B cell (primary cell): ENCODE data around the gene PDGFRA. TPM values are rescaled to one million over a fixed set of nuclear protein-coding genes. Genes with fewer than 3 reads are reported as not detected.
"Not testable (repeated sequence)": the region's sequence is repeated elsewhere in the genome, so short reads cannot be mapped to it uniquely, and the experiment has no call there.

Experiments
- ATAC-seq: fragments of 200-7000 bp; cut with Tn5 transposase; one replicate; pipeline ENCODE4 v1.10.0; 2021; ENCODE audit warnings: low read depth, mild to moderate bottlenecking, moderate number of reproducible peaks, moderate library complexity
- CTCF ChIA-PET: fragments of 350-600 bp; sonication (Branson Sonifier 250); formaldehyde crosslinking; loops from one replicate; lab custom pipeline; 2021; ENCODE audit warnings: antibody characterized with exemption, inconsistent platforms; lab: Charles Lee
- POLR2A ChIA-PET: fragments of 350-600 bp; sonication (Branson Sonifier 250); formaldehyde crosslinking; loops from one replicate; lab custom pipeline; 2021; ENCODE audit warnings: antibody characterized with exemption; lab: Charles Lee
- DNase-seq: peaks from one replicate; pipeline ENCODE4 v3.0.0; 2013
- H2AFZ ChIP-seq: 2 replicates; pipeline ENCODE4 v1.6.1; 2012; ENCODE audit warnings: mild to moderate bottlenecking, low read depth, low read length; ENCODE audit not compliant: insufficient read depth, poor library complexity, severe bottlenecking
- H3K27ac ChIP-seq, 2 donors: 1 replicate in 1 of 2; 2 replicates in 1 of 2; pipeline ENCODE4 v1.5.1; 2012 to 2013; ENCODE audit warnings: low read length in 2 of 2, mild to moderate bottlenecking in 2 of 2, moderate library complexity in 1 of 2
- H3K27me3 ChIP-seq, 4 experiments: fragments of 200-600 bp in 1 of 4; sonication (generic) in 1 of 4; replicated peaks in 1 of 4; 1 replicate in 2 of 4; 2 replicates in 2 of 4; pipeline versions ENCODE4 v1.6.1 to v1.7.0; 2013 to 2016; ENCODE audit warnings: low read length in 3 of 4, mild to moderate bottlenecking in 2 of 4, mixed read lengths in 1 of 4, moderate library complexity in 1 of 4; ENCODE audit not compliant: insufficient read depth in 4 of 4, control insufficient read depth in 3 of 4; ENCODE audit errors: control extremely low read depth in 1 of 4
- H3K36me3 ChIP-seq, 2 experiments: replicated peaks in 1 of 2; 1 replicate in 1 of 2; 2 replicates in 1 of 2; pipeline versions ENCODE4 v1.6.1 to v1.7.1; 2013; ENCODE audit warnings: low read length in 1 of 2; ENCODE audit not compliant: insufficient read depth in 2 of 2, control insufficient read depth in 1 of 2; ENCODE audit errors: control extremely low read depth in 1 of 2, extremely low read depth in 1 of 2
- H3K4me1 ChIP-seq, 2 donors: fragments of 200-600 bp in 1 of 2; sonication (generic) in 1 of 2; 1 replicate in 1 of 2; 2 replicates in 1 of 2; pipeline versions ENCODE4 v1.5.1 to v1.6.1; 2013 to 2017; ENCODE audit warnings: low read length in 2 of 2; ENCODE audit not compliant: control insufficient read depth in 2 of 2, insufficient read depth in 2 of 2
- H3K4me2 ChIP-seq: replicated peaks from 2 replicates; pipeline ENCODE3; 2012; ENCODE audit warnings: mild to moderate bottlenecking, low read depth, low read length; ENCODE audit not compliant: poor library complexity, severe bottlenecking
- H3K4me3 ChIP-seq, 5 experiments: fragments of 200-600 bp in 1 of 5; sonication (generic) in 1 of 5; 1 replicate in 3 of 5; 2 replicates in 2 of 5; pipeline versions ENCODE4 v1.5.1 to v1.7.0; 2011 to 2016; ENCODE audit warnings: low read length in 4 of 5, mild to moderate bottlenecking in 4 of 5, low read depth in 2 of 5, control low read depth in 1 of 5, moderate library complexity in 1 of 5; ENCODE audit not compliant: insufficient read depth in 1 of 5; ENCODE audit errors: control extremely low read depth in 1 of 5, extremely low read depth in 1 of 5
- H3K79me2 ChIP-seq: fragments of 200-600 bp; sonication (generic); one replicate; pipeline ENCODE4 v1.6.0; 2016; ENCODE audit warnings: low read length; ENCODE audit not compliant: control insufficient read depth, insufficient read depth
- H3K9ac ChIP-seq: fragments of 200-600 bp; sonication (generic); 2 replicates; pipeline ENCODE4 v1.6.1; 2017; ENCODE audit warnings: mild to moderate bottlenecking, low read length, moderate library complexity
- H3K9me3 ChIP-seq, 3 donors: one replicate each; pipeline versions ENCODE4 v1.6.1 to v1.7.1; 2013; ENCODE audit warnings: low read length in 2 of 3; ENCODE audit not compliant: control insufficient read depth in 2 of 3, insufficient read depth in 1 of 3; ENCODE audit errors: control extremely low read depth in 1 of 3
- H4K20me1 ChIP-seq: 2 replicates; pipeline ENCODE4 v1.6.0; 2012; ENCODE audit warnings: mild to moderate bottlenecking, low read length; ENCODE audit not compliant: insufficient read depth, control insufficient read depth, poor library complexity, severe bottlenecking
- H3K27ac Mint-ChIP-seq: one replicate; pipeline ENCODE4 v1.8.0; 2021; ENCODE audit warnings: mixed read lengths
- H3K27me3 Mint-ChIP-seq: one replicate; pipeline ENCODE4 v1.8.0; 2021; ENCODE audit warnings: mixed read lengths
- H3K4me1 Mint-ChIP-seq: one replicate; pipeline ENCODE4 v1.8.0; 2021; ENCODE audit warnings: mixed read lengths
- H3K4me3 Mint-ChIP-seq: one replicate; pipeline ENCODE4 v1.8.0; 2021; ENCODE audit warnings: mixed read lengths
- H3K9me3 Mint-ChIP-seq: one replicate; pipeline ENCODE4 v1.8.0; 2022; ENCODE audit warnings: mixed read lengths; ENCODE audit not compliant: insufficient read depth
- CTCF ChIP-seq: fragments of 200-600 bp; IDR thresholded peaks from one replicate; pipeline ENCODE4 v1.8.0; 2022; ENCODE audit warnings: antibody characterized with exemption, mild to moderate bottlenecking
- EZH2 ChIP-seq: IDR thresholded peaks from 2 replicates; pipeline ENCODE4 v1.6.1; 2012; ENCODE audit warnings: borderline replicate concordance, low read depth, mild to moderate bottlenecking, moderate library complexity, low read length; ENCODE audit not compliant: insufficient read depth, poor library complexity, severe bottlenecking
- WGBS: methylation state at CpG from one replicate; pipeline ENCODE4 v1.1.5; 2013; ENCODE audit warnings: missing lambda C conversion rate; ENCODE audit not compliant: insufficient coverage; 5-methylcytosine and 5-hydroxymethylcytosine counted together
- intact Hi-C: fragments of 100-400 bp; cut with micrococcal nuclease; formaldehyde crosslinking; loops from one replicate; pipeline ENCODE4 v1.10.0; 2022
- polyA plus RNA-seq: library from polyadenylated mRNA; depleted of rRNA; stranded (reverse); fragments of >200 nt; gene quantifications from 2 replicates; pipeline ENCODE4 v1.2.3, GENCODE V29; 2012
- total RNA-seq, 2 donors: library from RNA; stranded (reverse); fragments of 120-200 nt in 1 of 2; gene quantifications; 1 replicate in 1 of 2; 2 replicates in 1 of 2; pipeline versions ENCODE4 v1.2.3 to v1.2.4, GENCODE V29; 2013 to 2022

PDGFRA gene
- total and polyA plus RNA-seq, 2 donors (not counting 1 experiment from before 2014, with no cell fraction given) = not detected

DNA sequence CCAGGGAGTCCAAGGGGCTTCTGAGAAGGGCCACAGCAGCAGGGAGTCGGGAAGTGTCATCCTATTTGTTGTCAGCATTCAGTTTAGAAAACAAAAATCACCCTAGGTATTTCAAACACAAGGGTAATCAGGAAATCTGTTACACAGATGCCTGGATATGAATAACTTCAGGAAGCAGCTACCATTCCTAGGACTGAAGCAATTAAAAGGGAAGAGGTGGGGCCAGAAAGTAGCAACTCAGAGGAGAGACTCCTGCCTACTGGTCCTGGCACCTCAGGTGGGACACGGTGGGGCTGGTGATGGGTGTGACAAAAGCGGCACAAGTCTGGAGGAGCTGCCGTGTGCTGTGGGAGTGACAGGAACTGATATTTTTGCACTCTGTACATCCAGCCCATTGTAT is 107.9 kb downstream of the PDGFRA start:
- no peaks in the 10 kb centered on the region for H3K79me2 ChIP-seq
- H2AFZ ChIP-seq = no peak overlapping the region
- no peaks in the 10 kb centered on the region for H3K36me3 ChIP-seq
- peaks cover 0 to 8% (median 2%) of the 10 kb centered on the region in 4 experiments for H3K27me3 ChIP-seq
- ATAC-seq (no peak), DNase-seq (no peak)
- 93% methylated on average over 3 of the region's 4 CpGs for WGBS
- Mint-ChIP-seq H3K4me1 (no peaks in the 10 kb centered on the region), H3K9me3 (no peaks in the 10 kb centered on the region), H3K27me3 (peaks cover 23% of the 10 kb centered on the region), H3K4me3 (no peak overlapping the region), H3K27ac (no peak overlapping the region)
- no peaks in the 10 kb centered on the region for H4K20me1 ChIP-seq
- no peak overlapping the region for H3K9ac ChIP-seq
- TF ChIP-seq EZH2 (no peak), CTCF (no peak)
- POLR2A ChIA-PET = no interaction called here
- H3K4me1 ChIP-seq = no peaks in the 10 kb centered on the region
- H3K27ac ChIP-seq = no peak overlapping the region
- H3K4me2 ChIP-seq = no peak overlapping the region
- intact Hi-C loops = no loop called here
- CTCF ChIA-PET = no interaction called here
- no peaks in the 10 kb centered on the region for H3K9me3 ChIP-seq
- no peak overlapping the region for H3K4me3 ChIP-seq

DNA sequence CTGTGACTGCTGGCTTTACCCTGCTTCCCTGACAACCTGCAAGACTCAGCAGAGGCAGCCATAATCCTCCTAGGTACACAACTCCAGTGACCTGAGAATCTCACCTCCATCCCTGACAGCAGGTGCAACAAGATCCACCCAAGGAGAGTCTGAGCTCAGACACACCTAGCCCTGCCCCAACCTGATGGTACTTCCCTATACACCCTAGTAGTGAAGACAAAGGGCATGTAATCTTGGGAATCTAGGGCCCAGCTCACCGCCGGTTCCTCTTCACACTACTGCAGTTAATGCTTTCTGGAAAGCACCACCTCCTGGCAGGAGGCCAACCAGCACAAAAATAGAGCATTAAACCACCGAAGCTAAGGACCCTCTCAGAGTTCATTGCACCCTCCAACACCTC is 113.0 kb downstream of the PDGFRA start:
- intact Hi-C loops, H3K9me3 ChIP-seq, CTCF ChIA-PET, H3K27me3 ChIP-seq, H3K4me3 Mint-ChIP-seq, H3K27ac ChIP-seq, H3K4me1 ChIP-seq, H3K4me2 ChIP-seq, H3K36me3 ChIP-seq, H3K27ac Mint-ChIP-seq, ATAC-seq, H2AFZ ChIP-seq, H3K4me3 ChIP-seq, H3K79me2 ChIP-seq, POLR2A ChIA-PET, DNase-seq, H4K20me1 ChIP-seq, H3K4me1 Mint-ChIP-seq, H3K9ac ChIP-seq, H3K9me3 Mint-ChIP-seq: not testable (repeated sequence)
- H3K27me3 Mint-ChIP-seq = peaks cover 31% of the 10 kb centered on the region
- 78% methylated on average over 3 of the region's 3 CpGs for WGBS

Other genes with a start within 250 kb of the PDGFRA start
- 34.9 and 37.7 TPM in 2 replicates for gene CHIC2, start 164.7 kb upstream of the PDGFRA start, total RNA-seq
- 20.2 and 28.8 TPM in 2 replicates for gene CHIC2, start 164.7 kb upstream of the PDGFRA start, polyA plus RNA-seq
- 0.47 and 0.58 TPM in 2 replicates for gene GSX2, start 129.1 kb upstream of the PDGFRA start, total RNA-seq
- gene GSX2, start 129.1 kb upstream of the PDGFRA start, polyA plus RNA-seq = 0.34 TPM in 1 of 2 replicates, not detected in the other